GM12878 (cell line): ENCODE results near the gene GNB5.

Source experiments
- CBX5 ChIP-seq: sonication (generic); IDR thresholded peaks from 2 replicates; pipeline ENCODE4 v1.6.1; 2016; ENCODE audit warnings: low read depth, moderate library complexity, mild to moderate bottlenecking, inconsistent platforms
- CREM ChIP-seq: IDR thresholded peaks from 2 replicates; pipeline ENCODE4 v1.6.1; 2014; ENCODE audit warnings: antibody characterized with exemption, low read depth
- MEF2B ChIP-seq: fragments of 450-650 bp; IDR thresholded peaks from 2 replicates; pipeline ENCODE4 v1.6.1; 2018; ENCODE audit warnings: mild to moderate bottlenecking, moderate library complexity; ENCODE audit not compliant: partially characterized antibody, poor library complexity, severe bottlenecking
- MXI1 ChIP-seq: fragments of 150-350 bp; IDR thresholded peaks from 2 replicates; pipeline ENCODE4 v1.6.1; 2011; ENCODE audit warnings: low read depth, mild to moderate bottlenecking, inconsistent platforms, low read length, improper control_type of control experiment
- ZSCAN29 ChIP-seq: fragments of 450-650 bp; IDR thresholded peaks from 2 replicates; pipeline ENCODE4 v1.6.1; 2017; ENCODE audit warnings: mild to moderate bottlenecking, moderate library complexity
- TF ChIP-seq, protein P1 (sequence below): fragments of 450-650 bp; IDR thresholded peaks from 2 replicates; pipeline ENCODE4 v1.6.1; 2017; ENCODE audit warnings: low read depth, mild to moderate bottlenecking, moderate library complexity

DNA sequence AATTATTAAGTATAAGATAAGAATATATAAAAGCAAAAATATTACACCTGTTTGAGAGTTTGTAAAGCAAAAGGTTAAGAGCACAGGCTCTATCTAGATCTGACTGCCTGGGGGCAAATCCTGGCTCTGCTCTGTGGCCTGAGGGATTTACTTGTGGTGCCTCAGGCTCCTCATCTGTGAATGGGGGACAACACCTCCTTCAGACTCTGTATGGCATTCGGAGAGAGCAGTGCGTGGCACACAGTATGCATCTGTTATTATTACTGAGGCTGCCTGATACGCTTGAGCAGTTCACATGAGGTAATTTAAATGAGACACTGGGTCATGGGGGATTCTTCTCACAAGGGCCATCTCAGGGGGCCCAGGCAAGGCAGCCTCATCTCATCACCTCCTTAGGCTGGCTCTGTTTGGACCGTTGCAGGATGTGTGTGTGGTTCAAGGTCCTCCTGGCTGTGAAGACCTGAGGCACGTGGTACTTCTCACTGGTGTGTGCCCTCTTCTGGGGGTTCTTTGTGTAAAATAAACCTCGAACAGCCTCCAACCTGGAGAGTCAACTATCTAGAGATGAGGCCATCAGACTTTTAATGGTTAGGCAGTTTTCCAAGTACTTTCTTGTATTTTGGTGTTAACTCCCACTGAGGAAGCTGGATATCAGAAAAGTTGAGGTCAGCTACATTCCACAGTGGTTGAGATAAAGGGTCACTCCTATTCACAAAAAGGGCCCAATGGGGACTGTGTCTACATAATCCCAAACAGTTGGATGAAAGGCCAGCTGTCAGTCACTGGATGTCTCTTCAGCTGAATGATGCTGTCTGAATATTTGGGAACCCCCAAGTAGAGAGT, 9.0 kb downstream of the GNB5 start:
- TF ChIP-seq CBX5: no peak
- TF ChIP-seq ZSCAN29: no peak
- TF ChIP-seq, protein P1, sequence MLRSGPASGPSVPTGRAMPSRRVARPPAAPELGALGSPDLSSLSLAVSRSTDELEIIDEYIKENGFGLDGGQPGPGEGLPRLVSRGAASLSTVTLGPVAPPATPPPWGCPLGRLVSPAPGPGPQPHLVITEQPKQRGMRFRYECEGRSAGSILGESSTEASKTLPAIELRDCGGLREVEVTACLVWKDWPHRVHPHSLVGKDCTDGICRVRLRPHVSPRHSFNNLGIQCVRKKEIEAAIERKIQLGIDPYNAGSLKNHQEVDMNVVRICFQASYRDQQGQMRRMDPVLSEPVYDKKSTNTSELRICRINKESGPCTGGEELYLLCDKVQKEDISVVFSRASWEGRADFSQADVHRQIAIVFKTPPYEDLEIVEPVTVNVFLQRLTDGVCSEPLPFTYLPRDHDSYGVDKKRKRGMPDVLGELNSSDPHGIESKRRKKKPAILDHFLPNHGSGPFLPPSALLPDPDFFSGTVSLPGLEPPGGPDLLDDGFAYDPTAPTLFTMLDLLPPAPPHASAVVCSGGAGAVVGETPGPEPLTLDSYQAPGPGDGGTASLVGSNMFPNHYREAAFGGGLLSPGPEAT: no peak
- no peak for TF ChIP-seq MXI1
- no peak for TF ChIP-seq CREM
- TF ChIP-seq MEF2B: no peak
